ENCODE results near the gene TMEM40. TPM values are rescaled to one million over a fixed set of nuclear protein-coding genes. Genes with fewer than 3 reads are reported as not detected.

The TMEM40 gene
- total RNA-seq, 1 experiment from 2014 or later: not detected

- Histone ChIP-seq H2BK120ac (ENCODE audit: low read depth, low read length, poor library complexity, severe bottlenecking) (no peak overlapping the region), H3T11ph (ENCODE audit: low read length) (no peak overlapping the region), H3K18ac (ENCODE audit: insufficient read length, low read depth, low read length) (no peak overlapping the region), H3K4me1 (ENCODE audit: insufficient read depth, low read length) (no peaks in the 10 kb centered on the region), H2BK20ac (ENCODE audit: low read depth, low read length, poor library complexity, severe bottlenecking) (no peak overlapping the region), H3K9ac (ENCODE audit: extremely low read depth, insufficient read length, low read length) (no peak overlapping the region), H2BK5ac (ENCODE audit: insufficient read length, low read length) (no peak overlapping the region), H2BK12ac (ENCODE audit: insufficient read length, low read depth, low read length) (no peak overlapping the region), H3K9me3 (ENCODE audit: control insufficient read depth, low read depth, low read length) (no peaks in the 10 kb centered on the region), H4K91ac (ENCODE audit: insufficient read length, low read depth, low read length) (no peak overlapping the region), H2BK15ac (ENCODE audit: low read depth, low read length) (no peak overlapping the region), H3K23ac (ENCODE audit: insufficient read length, low read depth, low read length) (no peak overlapping the region), H3K79me2 (ENCODE audit: insufficient read depth, low read length) (no peaks in the 10 kb centered on the region), H2AFZ (ENCODE audit: low read length) (no peak overlapping the region), H3K79me1 (ENCODE audit: insufficient read depth, low read depth, low read length, poor library complexity, severe bottlenecking) (no peaks in the 10 kb centered on the region), H4K5ac (ENCODE audit: insufficient read length, low read depth, low read length) (no peak overlapping the region), H4K20me1 (ENCODE audit: control insufficient read depth, insufficient read depth, insufficient read length) (no peaks in the 10 kb centered on the region), H3K4me2 (ENCODE audit: insufficient read depth, insufficient read length, low read length) (no peak overlapping the region), H4K8ac (replicated peaks; ENCODE audit: insufficient read length, low read depth, low read length) (no peak overlapping the region), H3K14ac (ENCODE audit: insufficient read depth, low read length) (no peak overlapping the region), H3K4ac (ENCODE audit: low read depth, low read length) (no peak overlapping the region), H2AK5ac (ENCODE audit: insufficient read length, low read length) (no peak overlapping the region), H3K56ac (ENCODE audit: insufficient read length, low read depth, low read length) (no peak overlapping the region), H3K23me2 (ENCODE audit: insufficient read length, low read depth, low read length, poor library complexity, severe bottlenecking) (no peaks in the 10 kb centered on the region), H3K27me3 (ENCODE audit: insufficient read depth, low read length) (no peaks in the 10 kb centered on the region), H3K27ac (ENCODE audit: insufficient read length, low read depth, low read length) (no peak overlapping the region)
- H3K27me3 Mint-ChIP-seq (ENCODE audit: low read depth): peaks cover 2% of the 10 kb centered on the region; the same call in 1 of the 2 replicates
- no peak for DNase-seq
- TF ChIP-seq, protein P1, sequence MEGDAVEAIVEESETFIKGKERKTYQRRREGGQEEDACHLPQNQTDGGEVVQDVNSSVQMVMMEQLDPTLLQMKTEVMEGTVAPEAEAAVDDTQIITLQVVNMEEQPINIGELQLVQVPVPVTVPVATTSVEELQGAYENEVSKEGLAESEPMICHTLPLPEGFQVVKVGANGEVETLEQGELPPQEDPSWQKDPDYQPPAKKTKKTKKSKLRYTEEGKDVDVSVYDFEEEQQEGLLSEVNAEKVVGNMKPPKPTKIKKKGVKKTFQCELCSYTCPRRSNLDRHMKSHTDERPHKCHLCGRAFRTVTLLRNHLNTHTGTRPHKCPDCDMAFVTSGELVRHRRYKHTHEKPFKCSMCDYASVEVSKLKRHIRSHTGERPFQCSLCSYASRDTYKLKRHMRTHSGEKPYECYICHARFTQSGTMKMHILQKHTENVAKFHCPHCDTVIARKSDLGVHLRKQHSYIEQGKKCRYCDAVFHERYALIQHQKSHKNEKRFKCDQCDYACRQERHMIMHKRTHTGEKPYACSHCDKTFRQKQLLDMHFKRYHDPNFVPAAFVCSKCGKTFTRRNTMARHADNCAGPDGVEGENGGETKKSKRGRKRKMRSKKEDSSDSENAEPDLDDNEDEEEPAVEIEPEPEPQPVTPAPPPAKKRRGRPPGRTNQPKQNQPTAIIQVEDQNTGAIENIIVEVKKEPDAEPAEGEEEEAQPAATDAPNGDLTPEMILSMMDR (conservative IDR thresholded peaks at IDR 0.05): no peak
- H3K36me3 Mint-ChIP-seq (ENCODE audit: insufficient read depth in 1 of 3, low read depth in 3 of 3): no peaks in the 10 kb centered on the region; a peak in 2 of 7 replicates
- 0 out of 7 replicates have a peak overlapping the region, but pooled peaks of 1 of the 3 experiments have one; percentile 44 for H3K27ac Mint-ChIP-seq
- H3K4me1 Mint-ChIP-seq: peaks cover 0 to 5% of the 10 kb centered on the region in 2 experiments; a peak in 2 of 4 replicates
- H3K9me3 Mint-ChIP-seq: no peaks in the 10 kb centered on the region
- WGBS (ENCODE audit: extremely low coverage, insufficient read length, low lambda C conversion rate): no CpG with 5 or more reads among the region's 7 CpGs
- no peak overlapping the region; a peak in 1 of 5 replicates for H3K4me3 Mint-ChIP-seq
Measured at GRCh38 chr3:12719541-12719940, 39.5 kb downstream of the TMEM40 start.

Data from H9 (cell line).